GM23248 (cell line): Measurements from ENCODE around the gene GNAL. TPM values are rescaled to one million over a fixed set of nuclear protein-coding genes. Genes with fewer than 3 reads are reported as not detected.

ENCODE experiments used
- DNase-seq: peaks from one replicate; pipeline ENCODE4 v3.0.0-alpha.2; 2015
- H2AFZ ChIP-seq: fragments of 200-600 bp; sonication (generic); 2 replicates; pipeline ENCODE4 v1.6.1; 2016; ENCODE audit warnings: antibody characterized with exemption
- H3F3A ChIP-seq: fragments of 200-600 bp; sonication (generic); 2 replicates; pipeline ENCODE4 v1.6.1; 2016; ENCODE audit warnings: mild to moderate bottlenecking, antibody characterized with exemption, mixed run types; ENCODE audit not compliant: insufficient read depth
- H3K27ac ChIP-seq: fragments of 200-600 bp; sonication (generic); 2 replicates; pipeline ENCODE4 v1.5.1; 2016; ENCODE audit warnings: mild to moderate bottlenecking
- H3K27me3 ChIP-seq: fragments of 200-600 bp; sonication (generic); replicated peaks from 2 replicates; pipeline ENCODE4 v1.6.1; 2016; ENCODE audit warnings: mild to moderate bottlenecking; ENCODE audit not compliant: insufficient read depth
- H3K36me3 ChIP-seq: fragments of 200-600 bp; sonication (generic); 2 replicates; pipeline ENCODE4 v1.6.1; 2016; ENCODE audit warnings: low read depth, mild to moderate bottlenecking
- H3K4me1 ChIP-seq: fragments of 200-600 bp; sonication (generic); 2 replicates; pipeline ENCODE4 v1.6.1; 2016; ENCODE audit warnings: mild to moderate bottlenecking; ENCODE audit not compliant: insufficient read depth
- H3K4me2 ChIP-seq: fragments of 200-600 bp; sonication (generic); one replicate; pipeline ENCODE4 v1.6.1; 2016; ENCODE audit warnings: mild to moderate bottlenecking; ENCODE audit not compliant: unreplicated experiment
- H3K4me3 ChIP-seq: fragments of 200-600 bp; sonication (generic); 2 replicates; pipeline ENCODE4 v1.5.1; 2016; ENCODE audit warnings: mild to moderate bottlenecking
- H3K79me2 ChIP-seq: fragments of 200-600 bp; sonication (generic); 2 replicates; pipeline ENCODE4 v1.6.1; 2016; ENCODE audit warnings: mild to moderate bottlenecking; ENCODE audit not compliant: insufficient read depth
- H3K9ac ChIP-seq: fragments of 200-600 bp; sonication (generic); 2 replicates; pipeline ENCODE4 v1.6.1; 2016; ENCODE audit warnings: mild to moderate bottlenecking
- H3K9me2 ChIP-seq: fragments of 200-600 bp; sonication (generic); 2 replicates; pipeline ENCODE4 v1.6.1; 2016; ENCODE audit warnings: mixed run types, mild to moderate bottlenecking, moderate library complexity; ENCODE audit not compliant: insufficient read depth
- H3K9me3 ChIP-seq: fragments of 200-600 bp; sonication (generic); one replicate; pipeline ENCODE4 v1.6.1; 2017; ENCODE audit warnings: low read depth
- H4K20me1 ChIP-seq: fragments of 200-600 bp; sonication (generic); 2 replicates; pipeline ENCODE4 v1.6.0; 2016; ENCODE audit not compliant: insufficient read depth
- EZH2 ChIP-seq: fragments of 200-600 bp; sonication (generic); IDR thresholded peaks from 2 replicates; pipeline ENCODE4 v1.6.1; 2018; ENCODE audit warnings: antibody characterized with exemption, mild to moderate bottlenecking; ENCODE audit not compliant: insufficient read depth, poor library complexity, severe bottlenecking
- EZH2phosphoT487 ChIP-seq: fragments of 200-600 bp; sonication (generic); IDR thresholded peaks from 2 replicates; pipeline ENCODE4 v1.6.1; 2018; ENCODE audit warnings: antibody characterized with exemption, moderate library complexity, mild to moderate bottlenecking, low read depth; ENCODE audit not compliant: insufficient read depth
- WGBS, 2 experiments: methylation state at CpG; one replicate each; pipeline ENCODE4 v1.1.6; 2015 to 2017; ENCODE audit warnings: low lambda C conversion rate in 2 of 2, low coverage in 1 of 2; ENCODE audit errors: missing lambda C conversion rate in 2 of 2; 5-methylcytosine and 5-hydroxymethylcytosine counted together
- in situ Hi-C: fragments of 300-500 bp; cut with MboI; formaldehyde crosslinking; loops from 2 replicates; pipeline ENCODE4 v1.15.0; 2020
- polyA plus RNA-seq: library from polyadenylated mRNA; unstranded; fragments of >200 nt; fragmentation: Nextera tagmentation; extraction: Ambion mirVana; gene quantifications from 2 replicates; pipeline ENCODE4 v1.2.1, GENCODE V29; 2016
- total RNA-seq: library from RNA; depleted of rRNA; stranded (reverse); fragments of >200 nt; shearing (Covaris generic); gene quantifications from 2 replicates; pipeline ENCODE4 v1.2.3, GENCODE V29; 2014

Gene GNAL
- total and polyA plus RNA-seq, 2 experiments from 2014 or later, result 0.19 to 3.0 TPM

DNA sequence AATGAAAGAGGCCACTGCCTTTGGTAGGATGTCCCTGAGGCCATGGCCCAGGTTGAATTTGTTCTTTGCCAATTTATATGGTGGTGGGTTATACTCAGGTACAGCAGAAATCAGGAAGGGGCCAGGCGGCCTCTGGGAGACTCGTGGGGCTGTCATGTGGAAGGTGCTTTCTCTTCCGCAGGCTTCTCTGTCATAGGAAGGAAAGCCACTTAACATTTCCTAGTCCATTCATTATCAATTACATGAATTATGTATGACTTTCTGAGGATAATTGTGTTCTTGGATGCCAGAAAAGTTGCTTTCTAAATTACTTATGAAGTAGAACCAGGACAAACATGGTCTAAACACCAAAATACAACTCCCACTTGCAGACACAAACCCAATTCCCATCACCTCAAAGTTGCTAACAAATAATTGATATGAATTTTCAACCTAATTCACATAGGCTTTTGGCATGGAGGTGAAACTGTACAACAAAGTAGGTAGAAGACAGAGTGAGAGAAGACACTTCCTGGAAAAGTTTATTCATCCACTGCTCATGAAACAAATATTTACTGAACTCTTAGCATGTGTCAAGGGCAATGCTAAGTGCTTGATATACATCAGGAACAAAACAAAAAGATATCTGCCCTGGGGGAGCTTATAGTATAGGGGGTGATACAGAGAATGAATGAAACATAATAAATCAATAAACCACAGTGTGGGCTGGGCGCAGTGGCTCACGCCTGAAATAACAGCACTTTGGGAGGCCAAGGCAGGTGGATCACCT lies 111.7 kb downstream of the GNAL start:
- in situ Hi-C loops, result no loop called here
- H3K79me2 ChIP-seq, result no peaks in the 10 kb centered on the region
- no peaks in the 10 kb centered on the region for H3K9me3 ChIP-seq
- 0 out of 2 replicates have a peak, but pooled peaks cover 3% of the 10 kb centered on the region for H3K27me3 ChIP-seq
- H3K9me2 ChIP-seq, result no peaks in the 10 kb centered on the region
- no peak overlapping the region for H3K27ac ChIP-seq
- no peak overlapping the region for H3K9ac ChIP-seq
- DNase-seq, result no peak
- no peak for TF ChIP-seq EZH2
- no peak for TF ChIP-seq EZH2phosphoT487
- no peaks in the 10 kb centered on the region for H3F3A ChIP-seq
- H4K20me1 ChIP-seq, result no peaks in the 10 kb centered on the region
- no peak overlapping the region for H3K4me3 ChIP-seq
- no peaks in the 10 kb centered on the region for H3K36me3 ChIP-seq
- 64 to 73% methylated on average over 5 of the region's 5 CpGs for WGBS, 2 experiments
- H3K4me1 ChIP-seq, result no peaks in the 10 kb centered on the region
- H2AFZ ChIP-seq, result no peak overlapping the region
- no peak overlapping the region for H3K4me2 ChIP-seq

DNA sequence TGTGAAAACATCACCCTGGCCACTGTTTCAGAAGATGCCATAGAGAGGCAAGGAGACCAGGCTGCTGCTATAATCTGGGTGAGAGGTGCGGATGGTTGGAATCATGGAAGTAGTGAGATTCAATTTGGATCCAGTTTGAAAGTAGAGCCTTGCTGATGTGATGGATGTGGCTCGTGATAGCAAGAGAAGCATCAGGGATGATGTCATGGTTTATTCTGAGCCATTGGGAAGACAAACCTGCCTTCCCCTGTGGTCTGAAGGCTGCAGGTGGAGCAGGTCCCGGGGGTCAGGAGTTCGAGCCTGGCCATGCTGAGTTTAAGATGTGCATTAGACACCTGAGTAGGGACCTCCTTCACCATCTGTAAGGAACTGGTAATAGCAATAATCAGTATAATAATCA lies 112.5 kb downstream of the GNAL start:
- Histone ChIP-seq H3K4me1 (no peaks in the 10 kb centered on the region), H3F3A (no peaks in the 10 kb centered on the region), H3K9me2 (no peaks in the 10 kb centered on the region), H3K9me3 (no peaks in the 10 kb centered on the region), H3K4me2 (no peak overlapping the region), H3K36me3 (no peaks in the 10 kb centered on the region), H3K79me2 (no peaks in the 10 kb centered on the region), H3K9ac (no peak overlapping the region), H3K27ac (no peak overlapping the region), H4K20me1 (no peaks in the 10 kb centered on the region), H3K4me3 (no peak overlapping the region), H2AFZ (no peak overlapping the region), H3K27me3 (0 out of 2 replicates have a peak, but pooled peaks cover 3% of the 10 kb centered on the region)
- TF ChIP-seq EZH2, result no peak
- no peak for DNase-seq
- in situ Hi-C loops, result no loop called here
- 50 to 57% methylated on average over 4 of the region's 4 CpGs for WGBS, 2 experiments

DNA sequence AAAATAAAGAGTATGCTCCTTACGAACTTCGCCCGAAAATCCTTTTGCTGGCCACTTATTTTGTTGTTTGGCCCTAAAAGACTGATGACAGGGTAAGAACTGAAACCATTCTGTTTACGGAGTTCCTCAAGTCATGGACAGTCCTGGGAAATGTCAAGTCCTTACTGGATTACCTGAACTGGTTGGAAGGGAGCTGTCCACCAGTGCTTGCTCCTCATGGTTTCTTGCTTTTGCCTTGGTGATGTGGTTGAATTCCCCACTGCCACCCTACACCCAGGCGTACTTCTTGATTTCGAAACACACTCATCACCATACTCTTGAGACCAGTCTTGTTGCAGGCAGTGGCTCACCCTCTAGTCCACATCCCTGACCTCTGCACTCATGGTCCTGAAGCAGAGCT lies 113.1 kb downstream of the GNAL start:
- Histone ChIP-seq H3K36me3 (no peaks in the 10 kb centered on the region), H3K4me2 (no peak overlapping the region), H3K9ac (no peak overlapping the region), H3K9me3 (no peaks in the 10 kb centered on the region), H3K4me3 (no peak overlapping the region), H3K79me2 (no peaks in the 10 kb centered on the region), H3K9me2 (no peaks in the 10 kb centered on the region), H3K27ac (no peak overlapping the region), H3K27me3 (0 out of 2 replicates have a peak, but pooled peaks cover 3% of the 10 kb centered on the region), H4K20me1 (no peaks in the 10 kb centered on the region), H2AFZ (no peak overlapping the region), H3K4me1 (no peaks in the 10 kb centered on the region), H3F3A (no peaks in the 10 kb centered on the region)
- DNase-seq, result no peak
- TF ChIP-seq EZH2 (no peak), EZH2phosphoT487 (no peak)
- in situ Hi-C loops, result no loop called here
- 82 to 88% methylated on average over 6 of the region's 6 CpGs for whole genome bisulfite sequencing, 2 experiments

DNA sequence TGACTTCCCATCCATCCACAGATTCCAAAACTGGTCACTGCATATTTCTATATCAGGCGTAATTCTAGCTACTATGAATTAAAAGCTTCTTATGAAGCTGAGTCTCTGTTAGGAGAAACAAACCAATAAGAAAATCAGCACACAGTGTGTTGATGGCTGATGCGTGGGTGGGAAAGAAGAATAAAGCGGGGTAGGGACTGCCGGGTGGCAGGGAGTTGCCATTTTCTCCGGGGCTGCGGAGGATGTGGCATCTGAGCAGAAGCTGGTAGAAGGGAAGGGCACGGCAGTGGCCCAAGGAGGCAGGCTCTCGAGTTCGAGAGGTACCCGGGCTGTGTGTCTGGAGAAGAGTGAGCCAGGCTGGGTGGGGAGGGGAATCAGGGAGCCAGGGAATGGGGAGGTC lies 113.5 kb downstream of the GNAL start:
- H3K36me3 ChIP-seq, result no peaks in the 10 kb centered on the region

More for the DNA sequence above, 113.5 kb downstream of the GNAL start:
- Histone ChIP-seq H3F3A (no peaks in the 10 kb centered on the region), H3K9me3 (no peaks in the 10 kb centered on the region), H2AFZ (no peak overlapping the region), H3K27me3 (0 out of 2 replicates have a peak, but pooled peaks cover 3% of the 10 kb centered on the region), H3K9ac (no peak overlapping the region), H3K4me1 (no peaks in the 10 kb centered on the region), H3K4me3 (no peak overlapping the region), H3K9me2 (no peaks in the 10 kb centered on the region), H3K4me2 (no peak overlapping the region), H3K27ac (no peak overlapping the region), H4K20me1 (no peaks in the 10 kb centered on the region), H3K79me2 (no peaks in the 10 kb centered on the region)
- TF ChIP-seq EZH2phosphoT487, result no peak
- no peak for TF ChIP-seq EZH2
- DNase-seq, result no peak
- in situ Hi-C loops, result no loop called here
- WGBS, 2 experiments, result 81 to 82% methylated on average over 10 of the region's 10 CpGs
